HepG2 (cell line): ENCODE measurements around the gene RIN3.

Experiments
- ATF3 ChIP-seq: sonication (generic); formaldehyde crosslinking; IDR thresholded peaks from 2 replicates; pipeline ENCODE4 v1.4.0; 2020; ENCODE audit warnings: missing genetic modification reagents
- CTCF ChIP-seq: sonication (generic); formaldehyde crosslinking; IDR thresholded peaks from 2 replicates; pipeline ENCODE4 v1.5.0; 2020; ENCODE audit warnings: mild to moderate bottlenecking, missing genetic modification reagents, moderate library complexity
- NR2F1 ChIP-seq, 2 experiments: fragments of 450-650 bp in 1 of 2; formaldehyde crosslinking in 1 of 2; IDR thresholded peaks; 2 replicates each; pipeline versions ENCODE4 v1.5.0 to v1.6.1; 2016 to 2020; ENCODE audit warnings: mild to moderate bottlenecking in 1 of 2, missing compliant biosample characterization in 1 of 2, missing genetic modification reagents in 1 of 2, moderate library complexity in 1 of 2
- POLR2A ChIP-seq, 2 experiments: IDR thresholded peaks; 2 replicates each; pipeline ENCODE4 v1.6.1; 2011; ENCODE audit warnings: low read depth in 2 of 2, low read length in 2 of 2, mild to moderate bottlenecking in 1 of 2, moderate library complexity in 1 of 2; ENCODE audit not compliant: insufficient read depth in 1 of 2
- SRY ChIP-seq: sonication (generic); formaldehyde crosslinking; IDR thresholded peaks from 2 replicates; pipeline ENCODE4 v1.8.0; 2022; ENCODE audit warnings: mild to moderate bottlenecking, missing genetic modification reagents
- TAF1 ChIP-seq: sonication (generic); formaldehyde crosslinking; IDR thresholded peaks from 2 replicates; pipeline ENCODE4 v1.4.0; 2020; ENCODE audit warnings: missing genetic modification reagents
- ZNF18 ChIP-seq: sonication (generic); formaldehyde crosslinking; IDR thresholded peaks from 2 replicates; pipeline ENCODE4 v1.8.0; 2022; ENCODE audit warnings: mild to moderate bottlenecking, missing genetic modification reagents; ENCODE audit not compliant: insufficient replicate concordance
- TF ChIP-seq, protein P1 (sequence below): sonication (generic); formaldehyde crosslinking; IDR thresholded peaks from 2 replicates; pipeline ENCODE4 v1.9.0; 2021; ENCODE audit warnings: missing genetic modification reagents, borderline replicate concordance

DNA sequence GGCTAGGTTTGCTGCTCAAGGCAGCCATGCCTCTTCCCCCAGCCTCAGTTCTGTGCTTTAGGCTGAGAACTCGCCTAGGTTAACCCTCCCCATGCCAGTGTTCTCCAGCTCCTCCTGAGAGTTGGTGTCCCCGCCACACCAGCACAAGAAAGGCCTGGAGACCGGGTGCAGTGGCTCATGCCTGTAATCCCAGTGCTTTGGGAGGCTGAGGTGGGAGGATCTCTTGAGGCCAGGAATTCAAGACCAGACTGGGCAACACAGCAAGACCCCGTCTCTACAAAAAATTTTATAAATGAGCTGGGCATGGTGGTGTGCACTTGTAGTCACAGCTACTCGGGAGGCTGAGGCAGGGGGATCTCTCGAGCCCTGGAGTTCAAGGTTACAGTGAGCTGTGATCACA is 10.2 kb downstream of the RIN3 start:
- no peak for TF ChIP-seq ATF3 (CRISPR knock-in tag)
- no peak for TF ChIP-seq ZNF18 (CRISPR knock-in tag)
- TF ChIP-seq CTCF (CRISPR knock-in tag): no peak
- TF ChIP-seq NR2F1 (CRISPR knock-in tag; IDR thresholded peaks at IDR 0.05): no peak
- TF ChIP-seq, protein P1, sequence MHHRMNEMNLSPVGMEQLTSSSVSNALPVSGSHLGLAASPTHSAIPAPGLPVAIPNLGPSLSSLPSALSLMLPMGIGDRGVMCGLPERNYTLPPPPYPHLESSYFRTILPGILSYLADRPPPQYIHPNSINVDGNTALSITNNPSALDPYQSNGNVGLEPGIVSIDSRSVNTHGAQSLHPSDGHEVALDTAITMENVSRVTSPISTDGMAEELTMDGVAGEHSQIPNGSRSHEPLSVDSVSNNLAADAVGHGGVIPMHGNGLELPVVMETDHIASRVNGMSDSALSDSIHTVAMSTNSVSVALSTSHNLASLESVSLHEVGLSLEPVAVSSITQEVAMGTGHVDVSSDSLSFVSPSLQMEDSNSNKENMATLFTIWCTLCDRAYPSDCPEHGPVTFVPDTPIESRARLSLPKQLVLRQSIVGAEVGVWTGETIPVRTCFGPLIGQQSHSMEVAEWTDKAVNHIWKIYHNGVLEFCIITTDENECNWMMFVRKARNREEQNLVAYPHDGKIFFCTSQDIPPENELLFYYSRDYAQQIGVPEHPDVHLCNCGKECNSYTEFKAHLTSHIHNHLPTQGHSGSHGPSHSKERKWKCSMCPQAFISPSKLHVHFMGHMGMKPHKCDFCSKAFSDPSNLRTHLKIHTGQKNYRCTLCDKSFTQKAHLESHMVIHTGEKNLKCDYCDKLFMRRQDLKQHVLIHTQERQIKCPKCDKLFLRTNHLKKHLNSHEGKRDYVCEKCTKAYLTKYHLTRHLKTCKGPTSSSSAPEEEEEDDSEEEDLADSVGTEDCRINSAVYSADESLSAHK: no peak
- TF ChIP-seq TAF1: no peak
- TF ChIP-seq POLR2A (IDR thresholded peaks at IDR 0.05; ENCODE audit: insufficient read depth in 1 of 2, low read depth in 2 of 2, low read length in 2 of 2): no peak
- no peak for TF ChIP-seq SRY (CRISPR knock-in tag)
